Activated CD4-positive, alpha-beta memory T cell treated with anti-CD3 and anti-CD28 coated beads, Interleukin-2, amount 10 ng/mL, durations not matched to agents 7 days and 5 days (primary cell): ENCODE data around the gene AATK. TPM values are rescaled to one million over a fixed set of nuclear protein-coding genes. Genes with fewer than 3 reads are reported as not detected.
"Not testable (repeated sequence)": the region's sequence is repeated elsewhere in the genome, so short reads cannot be mapped to it uniquely, and the experiment has no call there.

Experiments
- CTCF ChIA-PET: fragments of 350-600 bp; sonication (Branson Sonifier 250); formaldehyde crosslinking; loops from one replicate; lab custom pipeline; 2021; ENCODE audit warnings: antibody characterized with exemption, inconsistent platforms; lab: Charles Lee
- POLR2A ChIA-PET: fragments of 350-600 bp; sonication (Branson Sonifier 250); formaldehyde crosslinking; loops from one replicate; lab custom pipeline; 2021; ENCODE audit warnings: antibody characterized with exemption; lab: Charles Lee
- DNase-seq: peaks from one replicate; pipeline ENCODE4 v3.0.0-alpha.2; 2020
- H3K27ac Mint-ChIP-seq: one replicate; pipeline ENCODE4 v1.8.0; 2021; ENCODE audit warnings: mild to moderate bottlenecking, mixed read lengths
- H3K27me3 Mint-ChIP-seq: one replicate; pipeline ENCODE4 v1.8.0; 2021; ENCODE audit warnings: mixed read lengths
- H3K36me3 Mint-ChIP-seq: one replicate; pipeline ENCODE4 v1.8.0; 2021; ENCODE audit warnings: low read depth, mixed read lengths
- H3K4me1 Mint-ChIP-seq: one replicate; pipeline ENCODE4 v1.8.0; 2021; ENCODE audit warnings: mixed read lengths
- H3K4me3 Mint-ChIP-seq: one replicate; pipeline ENCODE4 v1.8.0; 2021; ENCODE audit warnings: mild to moderate bottlenecking, mixed read lengths
- H3K9me3 Mint-ChIP-seq: one replicate; pipeline ENCODE4 v1.8.0; 2021; ENCODE audit warnings: mixed read lengths
- total RNA-seq, 2 experiments: library from RNA; stranded (reverse); gene quantifications; one replicate each; pipeline ENCODE4 v1.2.3, GENCODE V29; 2021

Gene AATK
- total RNA-seq, 2 experiments from 2014 or later, result 1.1 to 1.8 TPM

GRCh38 chr17:81082177-81083073 is 83.6 kb downstream of the AATK start:
- no peaks in the 10 kb centered on the region for H3K9me3 Mint-ChIP-seq
- ChIA-PET POLR2A (no interaction called here), CTCF (no interaction called here)
- H3K4me1 Mint-ChIP-seq, result peaks cover 6% of the 10 kb centered on the region
- H3K4me3 Mint-ChIP-seq, result no peak overlapping the region
- no peak overlapping the region for H3K27ac Mint-ChIP-seq
- H3K27me3 Mint-ChIP-seq, result no peaks in the 10 kb centered on the region
- DNase-seq, result no peak
- H3K36me3 Mint-ChIP-seq, result no peaks in the 10 kb centered on the region

GRCh38 chr17:81081222-81082176 is 84.5 kb downstream of the AATK start:
- Mint-ChIP-seq H3K36me3 (no peaks in the 10 kb centered on the region), H3K9me3 (no peaks in the 10 kb centered on the region), H3K4me1 (no peaks in the 10 kb centered on the region), H3K27ac (no peak overlapping the region), H3K4me3 (no peak overlapping the region), H3K27me3 (no peaks in the 10 kb centered on the region)
- POLR2A ChIA-PET, result interaction anchor here (1.3 kb wide), 1 partner anchor 16 kb away, joined by 4 read pairs; no protein-coding TSS in a partner anchor
- no peak for DNase-seq
- CTCF ChIA-PET, result interaction anchor here (0.7 kb wide), 1 partner anchor 20 kb away, joined by 4 read pairs; no protein-coding TSS in a partner anchor

GRCh38 chr17:81080019-81080418 is 86.0 kb downstream of the AATK start:
- no peak for DNase-seq
- Mint-ChIP-seq H3K4me1 (no peaks in the 10 kb centered on the region), H3K27ac (no peak overlapping the region), H3K36me3 (no peaks in the 10 kb centered on the region), H3K9me3 (no peaks in the 10 kb centered on the region), H3K4me3 (no peak overlapping the region), H3K27me3 (no peaks in the 10 kb centered on the region)
- CTCF ChIA-PET, result interaction anchor here (1.4 kb wide), 1 partner anchor 56 kb away, joined by 4 read pairs; no protein-coding TSS in a partner anchor
- POLR2A ChIA-PET, result interaction anchor here (1.3 to 1.5 kb wide), 2 partner anchors 11 to 18 kb away, joined by 3 to 4 read pairs; no protein-coding TSS in a partner anchor

GRCh38 chr17:81078026-81078913 is 87.8 kb downstream of the AATK start:
- POLR2A ChIA-PET, result interaction anchor here (1.5 kb wide), 1 partner anchor 13 kb away, joined by 3 read pairs; no protein-coding TSS in a partner anchor
- H3K27me3 Mint-ChIP-seq, H3K27ac Mint-ChIP-seq, H3K4me3 Mint-ChIP-seq, H3K4me1 Mint-ChIP-seq, H3K36me3 Mint-ChIP-seq, H3K9me3 Mint-ChIP-seq, CTCF ChIA-PET, DNase-seq: not testable (repeated sequence)

GRCh38 chr17:81076141-81076679 is 89.8 kb downstream of the AATK start:
- ChIA-PET POLR2A (no interaction called here), CTCF (no interaction called here)
- no peaks in the 10 kb centered on the region for H3K9me3 Mint-ChIP-seq
- no peaks in the 10 kb centered on the region for H3K27me3 Mint-ChIP-seq
- H3K27ac Mint-ChIP-seq, result no peak overlapping the region
- H3K4me1 Mint-ChIP-seq, result no peaks in the 10 kb centered on the region
- H3K4me3 Mint-ChIP-seq, result no peak overlapping the region
- no peak for DNase-seq
- H3K36me3 Mint-ChIP-seq, result no peaks in the 10 kb centered on the region

- DNase-seq, result no peak
- no peaks in the 10 kb centered on the region for H3K27me3 Mint-ChIP-seq
- no peak overlapping the region for H3K27ac Mint-ChIP-seq
- no peaks in the 10 kb centered on the region for H3K9me3 Mint-ChIP-seq
- no peaks in the 10 kb centered on the region for H3K36me3 Mint-ChIP-seq
- no peak overlapping the region for H3K4me3 Mint-ChIP-seq
- ChIA-PET POLR2A (no interaction called here), CTCF (no interaction called here)
- H3K4me1 Mint-ChIP-seq, result no peaks in the 10 kb centered on the region
These were observed 90.7 kb downstream of the AATK start for GRCh38 chr17:81075307-81075706.

GRCh38 chr17:81074875-81075274 is 91.1 kb downstream of the AATK start:
- Mint-ChIP-seq H3K4me3 (no peak overlapping the region), H3K27me3 (no peaks in the 10 kb centered on the region), H3K9me3 (no peaks in the 10 kb centered on the region), H3K36me3 (no peaks in the 10 kb centered on the region), H3K4me1 (no peaks in the 10 kb centered on the region), H3K27ac (no peak overlapping the region)
- ChIA-PET CTCF (no interaction called here), POLR2A (no interaction called here)
- no peak for DNase-seq

- Mint-ChIP-seq H3K36me3 (no peaks in the 10 kb centered on the region), H3K27me3 (no peaks in the 10 kb centered on the region), H3K9me3 (no peaks in the 10 kb centered on the region), H3K4me3 (no peak overlapping the region), H3K27ac (no peak overlapping the region), H3K4me1 (no peaks in the 10 kb centered on the region)
- DNase-seq, result no peak
- POLR2A ChIA-PET, result no interaction called here
- CTCF ChIA-PET, result no interaction called here
These were observed 91.8 kb downstream of the AATK start for GRCh38 chr17:81073967-81074839.

GRCh38 chr17:81071761-81072741 is 94.0 kb downstream of the AATK start:
- ChIA-PET CTCF (no interaction called here), POLR2A (no interaction called here)
- H3K4me1 Mint-ChIP-seq, result no peaks in the 10 kb centered on the region
- H3K36me3 Mint-ChIP-seq, result no peaks in the 10 kb centered on the region
- H3K9me3 Mint-ChIP-seq, result no peaks in the 10 kb centered on the region
- DNase-seq, result no peak
- H3K4me3 Mint-ChIP-seq, result no peak overlapping the region
- no peaks in the 10 kb centered on the region for H3K27me3 Mint-ChIP-seq
- no peak overlapping the region for H3K27ac Mint-ChIP-seq

GRCh38 chr17:81070541-81071246 is 95.3 kb downstream of the AATK start:
- POLR2A ChIA-PET, result interaction anchor here (0.6 kb wide), 1 partner anchor 89 kb away, joined by 3 read pairs; no protein-coding TSS in a partner anchor
- Mint-ChIP-seq H3K27me3 (no peaks in the 10 kb centered on the region), H3K27ac (no peak overlapping the region)

More at GRCh38 chr17:81070541-81071246, 95.3 kb downstream of the AATK start:
- Mint-ChIP-seq H3K9me3 (no peaks in the 10 kb centered on the region), H3K36me3 (no peaks in the 10 kb centered on the region), H3K4me1 (no peaks in the 10 kb centered on the region), H3K4me3 (no peak overlapping the region)
- DNase-seq, result no peak
- CTCF ChIA-PET, result interaction anchor here (0.9 kb wide), 1 partner anchor 37 kb away, joined by 3 read pairs; no protein-coding TSS in a partner anchor
